ENCODE results near the gene SMPX.

The SMPX gene

DNA sequence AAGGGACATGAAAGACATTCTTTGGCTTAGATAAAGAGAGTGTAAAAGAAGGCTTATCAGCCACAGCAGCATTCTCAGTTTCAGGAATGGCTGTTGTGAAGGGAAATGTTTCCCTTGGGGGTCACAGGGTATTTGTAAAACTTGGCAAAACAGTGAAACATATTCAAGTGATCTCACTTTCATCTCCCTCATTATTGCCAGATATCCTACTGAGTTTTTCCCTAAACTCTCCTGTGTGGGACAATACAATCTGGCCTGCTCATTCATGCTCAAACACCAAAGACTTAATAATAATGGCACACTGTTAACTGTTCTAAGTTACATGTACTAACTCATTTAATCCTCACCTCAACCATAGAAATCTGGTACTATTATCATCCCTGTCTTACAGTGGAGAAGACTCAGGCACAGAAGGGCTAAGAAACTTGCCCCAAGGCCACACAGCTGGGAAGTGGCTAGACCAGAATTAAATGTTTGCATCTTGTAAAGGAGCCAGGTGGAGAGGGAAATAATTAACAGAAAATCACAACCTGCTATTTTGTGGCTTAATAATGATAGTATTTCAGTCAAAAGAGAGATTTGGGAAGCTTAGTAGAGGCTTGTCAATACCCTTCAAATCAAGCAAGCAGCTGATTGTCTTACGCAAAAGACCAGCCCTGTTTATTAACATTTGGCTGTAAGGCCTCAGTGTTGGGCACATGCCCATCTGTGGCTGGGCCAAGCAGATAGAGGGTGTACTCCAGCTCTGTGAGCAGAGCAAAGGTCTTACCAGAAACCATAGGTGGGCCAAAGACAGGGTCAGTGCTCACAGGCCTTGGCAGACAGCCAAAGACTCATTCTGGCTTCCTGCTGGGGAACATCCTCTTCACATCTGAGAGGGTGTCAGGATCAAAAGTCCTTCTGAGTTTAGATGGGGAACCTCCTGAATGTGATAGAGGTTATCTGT lies 17.3 kb downstream of the SMPX start:
- H3K27ac ChIP-seq, result no peak overlapping the region
- no peak overlapping the region for H3K9ac ChIP-seq (ENCODE audit: insufficient read length)
- DNase-seq (ENCODE audit: low read depth, low spot score), result no peak
- H3K36me3 ChIP-seq (ENCODE audit: insufficient read depth, low read length), result no peaks in the 10 kb centered on the region
- H3K4me3 ChIP-seq, result no peak overlapping the region
- no peaks in the 10 kb centered on the region for H3K9me3 ChIP-seq (ENCODE audit: low read depth, low read length)
- TF ChIP-seq FOXP2 (optimal IDR thresholded peaks at IDR 0.05; ENCODE audit: control extremely low read depth, extremely low read length, insufficient read depth) (no peak), EZH2 (IDR thresholded peaks at IDR 0.05) (no peak), POLR2AphosphoS5 (IDR thresholded peaks at IDR 0.05; ENCODE audit: borderline replicate concordance, low read depth, low read length) (no peak)

DNA sequence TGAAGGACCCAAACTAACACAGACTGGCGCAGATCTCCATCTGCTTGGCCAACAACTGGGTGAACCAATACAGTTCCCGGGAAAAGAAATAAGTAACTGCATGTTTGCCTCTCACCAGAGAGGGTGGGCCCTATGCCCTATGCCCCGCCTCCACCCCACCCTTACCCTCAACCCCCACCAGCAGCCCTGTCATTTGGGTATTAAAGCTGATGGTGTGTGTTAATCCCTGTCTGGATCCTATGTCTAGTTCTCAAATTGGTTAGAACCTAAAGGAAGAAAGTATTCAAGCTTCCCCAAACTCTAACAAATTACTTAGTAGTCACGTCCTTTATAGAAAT lies 19.0 kb downstream of the SMPX start:
- no peak for DNase-seq (ENCODE audit: low read depth, low spot score)
- Histone ChIP-seq H3K27ac (no peak overlapping the region), H3K4me3 (no peak overlapping the region), H3K9ac (ENCODE audit: insufficient read length) (no peak overlapping the region), H3K36me3 (ENCODE audit: insufficient read depth, low read length) (no peaks in the 10 kb centered on the region), H3K9me3 (ENCODE audit: low read depth, low read length) (no peaks in the 10 kb centered on the region)
- no peak for TF ChIP-seq POLR2AphosphoS5 (IDR thresholded peaks at IDR 0.05; ENCODE audit: borderline replicate concordance, low read depth, low read length)
- no peak for TF ChIP-seq FOXP2 (optimal IDR thresholded peaks at IDR 0.05; ENCODE audit: control extremely low read depth, extremely low read length, insufficient read depth)
- no peak for TF ChIP-seq EZH2 (IDR thresholded peaks at IDR 0.05)

DNA sequence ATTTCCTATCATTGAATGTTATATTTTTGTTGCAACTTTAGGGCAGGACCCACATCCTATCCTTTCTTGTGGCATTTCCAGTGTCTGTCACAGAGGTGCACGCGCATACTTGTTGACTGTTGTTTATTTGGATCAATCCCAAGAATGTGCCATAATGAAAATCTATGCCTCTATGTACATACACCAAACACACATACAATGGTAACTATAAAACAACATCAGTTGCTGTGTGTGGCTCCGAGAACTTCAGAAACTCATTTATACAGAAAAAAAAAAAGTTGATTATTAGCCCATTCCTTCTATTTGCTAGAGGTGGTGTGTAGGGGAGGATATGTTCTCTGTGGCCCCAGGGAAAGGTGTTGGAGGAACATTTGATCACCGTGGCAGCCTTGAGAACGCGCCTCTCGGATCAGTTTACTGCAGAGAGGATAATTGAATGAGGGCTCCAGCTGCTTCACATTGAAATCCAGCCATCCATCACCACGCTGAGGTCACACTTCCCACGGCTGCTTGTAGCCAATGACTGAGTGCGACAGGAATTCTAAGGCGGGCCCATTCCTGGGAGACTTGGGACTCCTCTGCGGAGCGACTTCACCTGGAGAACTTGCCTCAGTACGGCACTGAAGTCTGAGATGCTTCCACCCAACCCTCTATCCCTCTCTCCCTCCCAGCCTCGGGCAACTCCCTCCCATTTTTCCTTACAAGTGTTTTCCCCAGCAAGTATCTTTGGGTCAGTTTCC lies 19.5 kb downstream of the SMPX start:
- no peak for DNase-seq (ENCODE audit: low read depth, low spot score)
- Histone ChIP-seq H3K9me3 (ENCODE audit: low read depth, low read length) (no peaks in the 10 kb centered on the region), H3K36me3 (ENCODE audit: insufficient read depth, low read length) (no peaks in the 10 kb centered on the region), H3K4me3 (no peak overlapping the region), H3K27ac (no peak overlapping the region), H3K9ac (ENCODE audit: insufficient read length) (no peak overlapping the region)
- TF ChIP-seq POLR2AphosphoS5 (IDR thresholded peaks at IDR 0.05; ENCODE audit: borderline replicate concordance, low read depth, low read length), result no peak
- TF ChIP-seq FOXP2 (optimal IDR thresholded peaks at IDR 0.05; ENCODE audit: control extremely low read depth, extremely low read length, insufficient read depth), result no peak
- no peak for TF ChIP-seq EZH2 (IDR thresholded peaks at IDR 0.05)

- H3K27ac ChIP-seq, result no peak overlapping the region
- H3K36me3 ChIP-seq (ENCODE audit: insufficient read depth, low read length), result no peaks in the 10 kb centered on the region
- no peak overlapping the region for H3K4me3 ChIP-seq
- DNase-seq (ENCODE audit: low read depth, low spot score), result no peak
- no peaks in the 10 kb centered on the region for H3K9me3 ChIP-seq (ENCODE audit: low read depth, low read length)
- H3K9ac ChIP-seq (ENCODE audit: insufficient read length), result no peak overlapping the region
- no peak for TF ChIP-seq EZH2 (IDR thresholded peaks at IDR 0.05)
Observed at GRCh38 chrX:21735768-21736127, 22.2 kb downstream of the SMPX start.

- Histone ChIP-seq H3K36me3 (ENCODE audit: insufficient read depth, low read length) (no peaks in the 10 kb centered on the region), H3K9me3 (ENCODE audit: low read depth, low read length) (no peaks in the 10 kb centered on the region), H3K9ac (ENCODE audit: insufficient read length) (no peak overlapping the region), H3K27ac (no peak overlapping the region), H3K4me3 (no peak overlapping the region)
- DNase-seq (ENCODE audit: low read depth, low spot score), result no peak
- TF ChIP-seq POLR2AphosphoS5 (IDR thresholded peaks at IDR 0.05; ENCODE audit: borderline replicate concordance, low read depth, low read length), result no peak
- no peak for TF ChIP-seq FOXP2 (optimal IDR thresholded peaks at IDR 0.05; ENCODE audit: control extremely low read depth, extremely low read length, insufficient read depth)
- no peak for TF ChIP-seq EZH2 (IDR thresholded peaks at IDR 0.05)
Observed at GRCh38 chrX:21735038-21735767, 22.7 kb downstream of the SMPX start.

DNA sequence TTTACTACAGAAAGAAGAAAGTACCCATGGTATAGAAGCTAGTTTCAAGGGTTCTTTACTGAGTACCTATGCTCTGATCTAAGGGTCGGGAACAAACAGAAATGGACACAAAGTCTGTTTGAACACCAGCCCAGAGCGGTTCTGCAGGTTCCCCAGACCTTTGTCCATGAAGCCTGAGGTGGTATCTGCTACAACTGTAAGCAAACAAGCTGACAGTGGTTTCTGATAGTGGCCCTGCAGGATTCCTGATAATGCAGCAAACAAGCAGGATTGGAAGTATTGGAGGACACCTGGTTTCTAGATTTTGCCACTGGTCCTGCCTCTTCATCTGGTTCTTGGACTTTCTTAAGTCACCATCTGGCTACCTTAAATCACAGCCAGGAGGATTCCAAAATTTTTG lies 23.7 kb downstream of the SMPX start:
- Histone ChIP-seq H3K9me3 (ENCODE audit: low read depth, low read length) (no peaks in the 10 kb centered on the region), H3K36me3 (ENCODE audit: insufficient read depth, low read length) (no peaks in the 10 kb centered on the region), H3K27ac (no peak overlapping the region), H3K4me3 (no peak overlapping the region), H3K9ac (ENCODE audit: insufficient read length) (no peak overlapping the region)
- TF ChIP-seq POLR2AphosphoS5 (IDR thresholded peaks at IDR 0.05; ENCODE audit: borderline replicate concordance, low read depth, low read length), result no peak
- TF ChIP-seq EZH2 (IDR thresholded peaks at IDR 0.05), result no peak
- no peak for TF ChIP-seq FOXP2 (optimal IDR thresholded peaks at IDR 0.05; ENCODE audit: control extremely low read depth, extremely low read length, insufficient read depth)
- DNase-seq (ENCODE audit: low read depth, low spot score), result no peak

DNA sequence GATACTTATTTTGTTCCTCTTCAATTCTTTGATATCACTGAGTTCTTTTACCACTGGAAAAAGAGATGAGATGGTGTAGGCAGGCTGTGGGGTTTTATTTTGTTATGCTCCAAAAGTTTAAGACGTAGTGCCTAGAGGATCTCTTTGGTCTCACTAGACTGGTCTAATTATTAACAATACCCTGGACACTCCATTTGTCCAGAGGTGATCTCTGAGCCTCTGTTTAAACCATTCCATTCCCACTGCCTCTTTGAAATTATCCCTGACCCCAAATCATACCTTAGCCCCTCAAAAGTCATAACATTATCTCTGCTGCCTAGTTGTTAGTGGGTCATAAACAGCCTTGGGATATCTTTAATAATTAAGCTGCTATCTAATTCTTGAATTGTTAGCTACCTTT lies 24.2 kb downstream of the SMPX start:
- DNase-seq (ENCODE audit: low read depth, low spot score), result no peak
- H3K9ac ChIP-seq (ENCODE audit: insufficient read length), result no peak overlapping the region
- H3K36me3 ChIP-seq (ENCODE audit: insufficient read depth, low read length), result no peaks in the 10 kb centered on the region
- H3K9me3 ChIP-seq (ENCODE audit: low read depth, low read length), result no peaks in the 10 kb centered on the region
- no peak overlapping the region for H3K4me3 ChIP-seq
- no peak overlapping the region for H3K27ac ChIP-seq
- no peak for TF ChIP-seq POLR2AphosphoS5 (IDR thresholded peaks at IDR 0.05; ENCODE audit: borderline replicate concordance, low read depth, low read length)
- TF ChIP-seq FOXP2 (optimal IDR thresholded peaks at IDR 0.05; ENCODE audit: control extremely low read depth, extremely low read length, insufficient read depth), result no peak
- TF ChIP-seq EZH2 (IDR thresholded peaks at IDR 0.05), result no peak

- Histone ChIP-seq H3K36me3 (ENCODE audit: insufficient read depth, low read length) (no peaks in the 10 kb centered on the region), H3K9ac (ENCODE audit: insufficient read length) (no peak overlapping the region), H3K4me3 (no peak overlapping the region), H3K27ac (no peak overlapping the region), H3K9me3 (ENCODE audit: low read depth, low read length) (no peaks in the 10 kb centered on the region)
- no peak for DNase-seq (ENCODE audit: low read depth, low spot score)
- TF ChIP-seq FOXP2 (optimal IDR thresholded peaks at IDR 0.05; ENCODE audit: control extremely low read depth, extremely low read length, insufficient read depth) (no peak), POLR2AphosphoS5 (IDR thresholded peaks at IDR 0.05; ENCODE audit: borderline replicate concordance, low read depth, low read length) (no peak), EZH2 (IDR thresholded peaks at IDR 0.05) (no peak)
Observed at GRCh38 chrX:21730026-21730425, 27.9 kb downstream of the SMPX start.
